GM12878 (cell line): Measurements from ENCODE around the gene PPP3CA. TPM values are rescaled to one million over a fixed set of nuclear protein-coding genes. Genes with fewer than 3 reads are reported as not detected.

Source experiments
- ATAC-seq: fragments of 200-7000 bp; cut with Tn5 transposase; 3 replicates; pipeline ENCODE4 v1.9.1; 2020; ENCODE audit warnings: mild to moderate bottlenecking, moderate library complexity
- BruUV-seq: library from RNA; stranded (reverse); fragments of 400-500 nt; replicated peaks from 2 replicates; lab custom pipeline; 2021; lab: Mats Ljungman, UMichigan
- CTCF ChIA-PET: fragments of 300-600 bp; sonication (Branson Sonifier 250); formaldehyde crosslinking; extraction: SDS; loops from one replicate; lab custom pipeline; 2021; ENCODE audit warnings: inconsistent platforms; lab: Yijun Ruan, JAX
- POLR2A ChIA-PET: fragments of 350-600 bp; formaldehyde crosslinking; extraction: SDS; loops from one replicate; lab custom pipeline; 2021; ENCODE audit warnings: inconsistent platforms; lab: Charles Lee
- RAD21 ChIA-PET: fragments of 300-600 bp; sonication (Branson Sonifier 250); formaldehyde crosslinking; loops from one replicate; lab custom pipeline; 2023; ENCODE audit warnings: antibody characterized with exemption; ENCODE audit not compliant: unreplicated experiment; lab: Charles Lee
- SMC1A ChIA-PET: fragments of 300-600 bp; sonication (Branson Sonifier 250); formaldehyde crosslinking; loops from one replicate; lab custom pipeline; 2023; ENCODE audit not compliant: unreplicated experiment, uncharacterized antibody; lab: Charles Lee
- DNase-seq: peaks from one replicate; pipeline ENCODE4 v3.0.0-alpha.2; 2011; ENCODE audit warnings: low read depth, low spot score
- FAIRE-seq: peaks from 3 replicates; lab custom pipeline; 2011; peaks lifted over from hg19 to GRCh38; lab: Jason Lieb, UNC
- H2AFZ ChIP-seq: 2 replicates; pipeline ENCODE4 v1.6.0; 2011; ENCODE audit warnings: low read depth, low read length, control low read depth; ENCODE audit not compliant: control insufficient read depth
- H3K27ac ChIP-seq: 2 replicates; pipeline ENCODE4 v1.5.1; 2011; ENCODE audit warnings: control low read depth; ENCODE audit not compliant: control insufficient read depth, insufficient read depth
- H3K27me3 ChIP-seq, 2 experiments: replicated peaks in 1 of 2; 2 replicates each; pipeline versions ENCODE4 v1.6.0 to v1.6.1; 2011; ENCODE audit warnings: low read length in 1 of 2; ENCODE audit not compliant: control insufficient read depth in 2 of 2, insufficient read depth in 2 of 2
- H3K36me3 ChIP-seq, 2 experiments: 2 replicates each; pipeline ENCODE4 v1.5.1; 2011; ENCODE audit warnings: low read length in 1 of 2; ENCODE audit not compliant: control insufficient read depth in 2 of 2, insufficient read depth in 2 of 2
- H3K4me1 ChIP-seq: 2 replicates; pipeline ENCODE4 v1.6.1; 2011; ENCODE audit warnings: mild to moderate bottlenecking, low read length, moderate library complexity, mixed read lengths; ENCODE audit not compliant: control insufficient read depth, insufficient read depth
- H3K4me2 ChIP-seq: 2 replicates; pipeline ENCODE4 v1.6.0; 2011; ENCODE audit warnings: control low read depth; ENCODE audit not compliant: control insufficient read depth, insufficient read depth
- H3K4me3 ChIP-seq: fragments of 200-600 bp; sonication (generic); 2 replicates; pipeline ENCODE4 v1.5.1; 2016
- H3K79me2 ChIP-seq: 2 replicates; pipeline ENCODE4 v1.6.0; 2011; ENCODE audit warnings: low read length; ENCODE audit not compliant: control insufficient read depth, insufficient read depth
- H3K9ac ChIP-seq: 2 replicates; pipeline ENCODE4 v1.8.0; 2011; ENCODE audit warnings: low read length, control low read depth, mixed read lengths; ENCODE audit not compliant: control insufficient read depth, insufficient read depth
- H3K9me3 ChIP-seq: replicated peaks from 3 replicates; pipeline ENCODE4 v1.5.1; 2011; ENCODE audit warnings: mild to moderate bottlenecking, low read length; ENCODE audit not compliant: control insufficient read depth, insufficient read depth
- H4K20me1 ChIP-seq: 2 replicates; pipeline ENCODE4 v1.6.0; 2011; ENCODE audit not compliant: control insufficient read depth, insufficient read depth
- CBX3 ChIP-seq: fragments of 200-600 bp; sonication (generic); IDR thresholded peaks from 2 replicates; pipeline ENCODE4 v1.6.1; 2016; ENCODE audit warnings: low read depth, borderline replicate concordance
- E2F4 ChIP-seq: IDR thresholded peaks from 2 replicates; pipeline ENCODE4 v1.6.1; 2012; ENCODE audit warnings: low read depth, low read length, improper control_type of control experiment
- FOXM1 ChIP-seq: IDR thresholded peaks from 2 replicates; pipeline ENCODE4 v1.6.1; 2012; ENCODE audit warnings: low read depth, mild to moderate bottlenecking, inconsistent platforms, low read length, moderate library complexity
- POLR2AphosphoS5 ChIP-seq: IDR thresholded peaks from 2 replicates; pipeline ENCODE4 v1.6.1; 2011; ENCODE audit warnings: mild to moderate bottlenecking, low read length, inconsistent platforms
- SRF ChIP-seq, 2 experiments: IDR thresholded peaks; 2 replicates each; pipeline ENCODE4 v1.6.1; 2011; ENCODE audit warnings: low read depth in 2 of 2, low read length in 2 of 2, mild to moderate bottlenecking in 1 of 2, moderate library complexity in 1 of 2
- WGBS: methylation state at CpG from one replicate; pipeline ENCODE4 v1.1.6; 2016; ENCODE audit warnings: low lambda C conversion rate; ENCODE audit not compliant: insufficient replicate concordance, insufficient coverage; ENCODE audit errors: missing lambda C conversion rate; 5-methylcytosine and 5-hydroxymethylcytosine counted together
- in situ Hi-C: fragments of 300-500 bp; cut with MboI; formaldehyde crosslinking; loops from 9 replicates; pipeline ENCODE4 v1.14.3; 2018; ENCODE audit warnings: mixed read lengths
- intact Hi-C: fragments of 100-400 bp; cut with micrococcal nuclease; formaldehyde crosslinking; loops from one replicate; pipeline ENCODE4 v1.14.2; 2022; ENCODE audit not compliant: unreplicated experiment
- polyA plus RNA-seq, 11 experiments: library from polyadenylated mRNA; depleted of rRNA in 4 of 11; unstranded in 6 of 11; stranded (reverse) in 5 of 11; fragments of >200 nt; fragmentation: Nextera tagmentation in 4 of 11; fragmentation: Illumina TruSeq in 1 of 11; extraction: Ambion mirVana in 4 of 11; extraction: Trizol in 1 of 11; gene quantifications; 1 replicate in 1 of 11; 2 replicates in 10 of 11; pipeline versions ENCODE4 v1.2.1 to v1.2.3, GENCODE V29; 2011 to 2016; ENCODE audit warnings: inconsistent platforms in 2 of 11, missing spikeins in 2 of 11, low read depth in 1 of 11
- total RNA-seq, 4 experiments: library from RNA; depleted of rRNA in 3 of 4; stranded (reverse); fragments of >200 nt in 3 of 4; fragmentation: Illumina TruSeq in 1 of 4; extraction: Trizol in 1 of 4; gene quantifications; 2 replicates each; pipeline versions ENCODE4 v1.2.1 to v1.2.3, GENCODE V29; 2013 to 2021
- TF ChIP-seq, protein P1 (sequence below): fragments of 450-650 bp; IDR thresholded peaks from 2 replicates; pipeline ENCODE4 v1.6.1; 2017; ENCODE audit warnings: borderline replicate concordance

The PPP3CA gene
- total and polyA plus RNA-seq, 10 of the 15 experiments (the other 5 are each of a cell fraction or from before 2014, with no cell fraction given), result 0.33 to 9.0 (median 1.0) TPM

- in situ Hi-C loops (loop anchor here (25.0 kb wide), 1 partner anchor 1171 kb away; no protein-coding TSS in a partner anchor), intact Hi-C loops (no loop called here)
- ChIA-PET RAD21 (interaction anchor here (2.0 kb wide), 1 partner anchor 11 kb away, joined by 5 read pairs; no protein-coding TSS in a partner anchor), CTCF (interaction anchor here (0.6 to 0.7 kb wide), 2 partner anchors 8 to 136 kb away, joined by 3 read pairs; no protein-coding TSS in a partner anchor), POLR2A (no interaction called here), SMC1A (interaction anchor here (0.6 to 0.7 kb wide), 2 partner anchors 616 to 1025 kb away, joined by 3 to 4 read pairs; no protein-coding TSS in a partner anchor)
- H3K27ac ChIP-seq, result no peak overlapping the region
- no peak overlapping the region for H2AFZ ChIP-seq
- 57% methylated on average over 1 of the region's 3 CpGs for WGBS
- no peaks in the 10 kb centered on the region for H3K36me3 ChIP-seq
- BruUV-seq, result no TSS peak
- H3K4me3 ChIP-seq, result no peak overlapping the region
- H3K9me3 ChIP-seq, result no peaks in the 10 kb centered on the region; the same call in 2 of the 3 replicates
- TF ChIP-seq E2F4 (no peak), FOXM1 (no peak), POLR2AphosphoS5 (no peak), SRF (IDR thresholded peaks at IDR 0.05; ENCODE audit: low read depth in 2 of 2, low read length in 2 of 2) (no peak), CBX3 (no peak)
- TF ChIP-seq, protein P1, sequence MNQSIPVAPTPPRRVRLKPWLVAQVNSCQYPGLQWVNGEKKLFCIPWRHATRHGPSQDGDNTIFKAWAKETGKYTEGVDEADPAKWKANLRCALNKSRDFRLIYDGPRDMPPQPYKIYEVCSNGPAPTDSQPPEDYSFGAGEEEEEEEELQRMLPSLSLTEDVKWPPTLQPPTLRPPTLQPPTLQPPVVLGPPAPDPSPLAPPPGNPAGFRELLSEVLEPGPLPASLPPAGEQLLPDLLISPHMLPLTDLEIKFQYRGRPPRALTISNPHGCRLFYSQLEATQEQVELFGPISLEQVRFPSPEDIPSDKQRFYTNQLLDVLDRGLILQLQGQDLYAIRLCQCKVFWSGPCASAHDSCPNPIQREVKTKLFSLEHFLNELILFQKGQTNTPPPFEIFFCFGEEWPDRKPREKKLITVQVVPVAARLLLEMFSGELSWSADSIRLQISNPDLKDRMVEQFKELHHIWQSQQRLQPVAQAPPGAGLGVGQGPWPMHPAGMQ, result no peak
- FAIRE-seq (no peak), DNase-seq (no peak), ATAC-seq (no peak)
- no peak overlapping the region for H3K4me2 ChIP-seq
- H3K9ac ChIP-seq, result no peak overlapping the region
- peaks cover 18% of the 10 kb centered on the region for H3K4me1 ChIP-seq
- no peaks in the 10 kb centered on the region for H3K27me3 ChIP-seq
- H3K79me2 ChIP-seq, result no peaks in the 10 kb centered on the region
- no peaks in the 10 kb centered on the region for H4K20me1 ChIP-seq
Measured at GRCh38 chr4:101008503-101008902, 338.8 kb downstream of the PPP3CA start.
